H1 (cell line): Measurements from ENCODE around the gene CTTNBP2NL. TPM values are rescaled to one million over a fixed set of nuclear protein-coding genes. Genes with fewer than 3 reads are reported as not detected.

ENCODE experiments used
- CTCF ChIA-PET: fragments of 300-600 bp; sonication (Branson Sonifier 250); formaldehyde crosslinking; loops from one replicate; lab custom pipeline; 2021; ENCODE audit not compliant: partially characterized antibody; lab: Charles Lee
- POLR2A ChIA-PET: fragments of 300-600 bp; sonication (Branson Sonifier 250); formaldehyde crosslinking; loops from one replicate; lab custom pipeline; 2021; ENCODE audit warnings: inconsistent platforms; ENCODE audit not compliant: partially characterized antibody; lab: Charles Lee
- DNase-seq, 2 experiments: peaks; one replicate each; pipeline versions ENCODE4 v3.0.0 to v3.0.0-alpha.2; 2010 to 2022; ENCODE audit warnings: low spot score in 2 of 2, low read depth in 1 of 2, mixed read lengths in 1 of 2
- FAIRE-seq: peaks from 2 replicates; lab custom pipeline; 2011; peaks lifted over from hg19 to GRCh38; lab: Jason Lieb, UNC
- H2AFZ ChIP-seq: 2 replicates; pipeline ENCODE4 v1.8.1; 2012; ENCODE audit warnings: low read length, inconsistent platforms
- H2AK5ac ChIP-seq: 2 replicates; pipeline ENCODE4 v1.6.1; 2013; ENCODE audit warnings: low read depth, low read length
- H2BK120ac ChIP-seq: replicated peaks from 2 replicates; pipeline ENCODE3; 2013; ENCODE audit warnings: low read depth, low read length, inconsistent platforms
- H2BK12ac ChIP-seq: 2 replicates; pipeline ENCODE4 v1.6.1; 2013; ENCODE audit warnings: low read depth, low read length
- H2BK15ac ChIP-seq: 2 replicates; pipeline ENCODE4 v1.6.1; 2013; ENCODE audit warnings: low read length
- H2BK20ac ChIP-seq: 2 replicates; pipeline ENCODE4 v1.6.1; 2013; ENCODE audit warnings: low read length
- H2BK5ac ChIP-seq: 2 replicates; pipeline ENCODE4 v1.6.1; 2013; ENCODE audit warnings: low read depth, low read length
- H3K14ac ChIP-seq: 2 replicates; pipeline ENCODE4 v1.6.1; 2013; ENCODE audit warnings: inconsistent platforms; ENCODE audit not compliant: insufficient read length
- H3K18ac ChIP-seq: 2 replicates; pipeline ENCODE4 v1.6.1; 2013; ENCODE audit warnings: low read length; ENCODE audit errors: extremely low read depth
- H3K23ac ChIP-seq: 2 replicates; pipeline ENCODE4 v1.6.1; 2013; ENCODE audit warnings: inconsistent platforms; ENCODE audit not compliant: insufficient read length
- H3K23me2 ChIP-seq: 2 replicates; pipeline ENCODE4 v1.6.1; 2013; ENCODE audit warnings: low read depth, low read length
- H3K27ac ChIP-seq: 2 replicates; pipeline ENCODE4 v1.6.1; 2011; ENCODE audit warnings: low read depth, low read length, inconsistent platforms
- H3K27me3 ChIP-seq, 4 experiments: replicated peaks in 1 of 4; 1 replicate in 1 of 4; 2 replicates in 3 of 4; pipeline versions ENCODE4 v1.6.1 to v1.8.1; 2011 to 2013; ENCODE audit warnings: low read length in 3 of 4, mild to moderate bottlenecking in 3 of 4, inconsistent platforms in 2 of 4, mixed read lengths in 2 of 4, moderate library complexity in 1 of 4; ENCODE audit not compliant: control insufficient read depth in 3 of 4, insufficient read depth in 3 of 4; ENCODE audit errors: extremely low read depth in 1 of 4
- H3K36me3 ChIP-seq, 4 experiments: 2 replicates each; pipeline versions ENCODE4 v1.6.1 to v1.8.1; 2011 to 2013; ENCODE audit warnings: mild to moderate bottlenecking in 4 of 4, low read length in 3 of 4, moderate library complexity in 2 of 4, control low read depth in 1 of 4, inconsistent platforms in 1 of 4; ENCODE audit not compliant: insufficient read depth in 4 of 4, control insufficient read depth in 2 of 4
- H3K4ac ChIP-seq: replicated peaks from 2 replicates; pipeline ENCODE3; 2013; ENCODE audit warnings: low read length, low read depth, mixed read lengths, inconsistent platforms; ENCODE audit not compliant: insufficient read length
- H3K4me1 ChIP-seq, 4 experiments: replicated peaks in 1 of 4; 1 replicate in 1 of 4; 2 replicates in 3 of 4; pipeline versions ENCODE4 v1.6.1 to v1.8.1; 2011 to 2013; ENCODE audit warnings: low read length in 3 of 4, inconsistent platforms in 2 of 4, mixed read lengths in 1 of 4; ENCODE audit not compliant: insufficient read depth in 4 of 4, control insufficient read depth in 3 of 4
- H3K4me2 ChIP-seq, 2 experiments: 2 replicates each; pipeline versions ENCODE4 v1.6.1 to v1.8.1; 2011 to 2013; ENCODE audit warnings: low read depth in 2 of 2, low read length in 2 of 2, control low read depth in 1 of 2, inconsistent platforms in 1 of 2, mild to moderate bottlenecking in 1 of 2; ENCODE audit not compliant: insufficient read depth in 1 of 2
- H3K4me3 ChIP-seq, 4 experiments: fragments of 200-600, 300-600 bp in 1 of 4; sonication (generic), shearing (Covaris generic), sonication (Bioruptor Twin) in 1 of 4; 2 replicates each; pipeline versions ENCODE4 v1.5.1 to v1.8.1; 2011 to 2016; ENCODE audit warnings: low read length in 4 of 4, low read depth in 3 of 4, control low read depth in 2 of 4, inconsistent platforms in 2 of 4, mild to moderate bottlenecking in 2 of 4, mixed read lengths in 1 of 4, moderate library complexity in 1 of 4; ENCODE audit not compliant: insufficient read depth in 2 of 4; ENCODE audit errors: extremely low read depth in 1 of 4
- H3K56ac ChIP-seq: replicated peaks from 2 replicates; pipeline ENCODE3; 2013; ENCODE audit warnings: low read depth, mild to moderate bottlenecking, mixed read lengths, low read length, inconsistent platforms; ENCODE audit not compliant: insufficient read length
- H3K79me1 ChIP-seq: 2 replicates; pipeline ENCODE4 v1.6.1; 2013; ENCODE audit warnings: low read depth, low read length, control low read depth
- H3K79me2 ChIP-seq, 2 experiments: 2 replicates each; pipeline versions ENCODE4 v1.6.1 to v1.8.1; 2012 to 2013; ENCODE audit warnings: low read length in 2 of 2, mild to moderate bottlenecking in 2 of 2, inconsistent platforms in 1 of 2; ENCODE audit not compliant: insufficient read depth in 2 of 2, control insufficient read depth in 1 of 2
- H3K9ac ChIP-seq, 4 experiments: replicated peaks in 1 of 4; 1 replicate in 1 of 4; 2 replicates in 3 of 4; pipeline versions ENCODE4 v1.6.1 to v1.8.1; 2011 to 2013; ENCODE audit warnings: low read depth in 3 of 4, low read length in 3 of 4, control low read depth in 2 of 4, mild to moderate bottlenecking in 2 of 4, moderate library complexity in 2 of 4, inconsistent platforms in 1 of 4; ENCODE audit errors: extremely low read depth in 1 of 4
- H3K9me3 ChIP-seq, 2 experiments: 2 replicates each; pipeline versions ENCODE4 v1.6.1 to v1.8.1; 2012 to 2013; ENCODE audit warnings: mild to moderate bottlenecking in 2 of 2, moderate library complexity in 2 of 2, control low read depth in 1 of 2, inconsistent platforms in 1 of 2, low read depth in 1 of 2, low read length in 1 of 2, mixed read lengths in 1 of 2; ENCODE audit not compliant: insufficient read depth in 2 of 2
- H4K20me1 ChIP-seq, 2 experiments: replicated peaks in 1 of 2; 2 replicates each; pipeline versions ENCODE3 to v1.8.1; 2011 to 2013; ENCODE audit warnings: inconsistent platforms in 2 of 2, low read length in 2 of 2, mild to moderate bottlenecking in 1 of 2; ENCODE audit not compliant: insufficient read depth in 2 of 2, control insufficient read depth in 1 of 2
- H4K5ac ChIP-seq: 2 replicates; pipeline ENCODE4 v1.6.1; 2013; ENCODE audit warnings: low read length, low read depth, mixed read lengths, inconsistent platforms; ENCODE audit not compliant: insufficient read length
- H4K8ac ChIP-seq: 2 replicates; pipeline ENCODE4 v1.8.0; 2013; ENCODE audit warnings: mild to moderate bottlenecking, moderate library complexity, low read length, inconsistent platforms; ENCODE audit not compliant: insufficient read depth; ENCODE audit errors: extremely low read depth
- H4K91ac ChIP-seq: replicated peaks from 2 replicates; pipeline ENCODE3; 2013; ENCODE audit warnings: low read length, mixed read lengths, inconsistent platforms; ENCODE audit not compliant: insufficient read length
- CBX5 ChIP-seq: fragments of 300-800, 300-1000 bp; sonication (generic); IDR thresholded peaks from 2 replicates; pipeline ENCODE4 v1.7.1; 2016; ENCODE audit warnings: antibody characterized with exemption, low read length, low read depth
- EP300 ChIP-seq, 2 experiments: IDR thresholded peaks; 1 replicate in 1 of 2; 2 replicates in 1 of 2; pipeline ENCODE4 v1.6.1; 2011 to 2012; ENCODE audit warnings: low read depth in 2 of 2, low read length in 2 of 2, mild to moderate bottlenecking in 2 of 2, borderline replicate concordance in 1 of 2, inconsistent platforms in 1 of 2, moderate library complexity in 1 of 2
- KDM5A ChIP-seq: fragments of 200-600 bp; IDR thresholded peaks from 2 replicates; pipeline ENCODE4 v1.7.1; 2012; ENCODE audit warnings: mild to moderate bottlenecking, low read length, inconsistent platforms, mixed read lengths
- POLR2A ChIP-seq, 2 experiments: IDR thresholded peaks; 1 replicate in 1 of 2; 2 replicates in 1 of 2; pipeline ENCODE4 v1.6.1; 2011; ENCODE audit warnings: low read depth in 2 of 2, low read length in 2 of 2, mild to moderate bottlenecking in 2 of 2; ENCODE audit errors: control extremely low read depth in 1 of 2
- RFX5 ChIP-seq: IDR thresholded peaks from 2 replicates; pipeline ENCODE4 v1.6.1; 2011; ENCODE audit warnings: low read depth, low read length, improper control_type of control experiment, borderline replicate concordance
- polyA plus RNA-seq, 7 experiments: library from polyadenylated mRNA; depleted of rRNA in 3 of 7; stranded (reverse) in 5 of 7; unstranded in 2 of 7; fragments of >200 nt in 5 of 7; fragments of 200-250 nt in 2 of 7; gene quantifications; 1 replicate in 5 of 7; 2 replicates in 1 of 7; 4 replicates in 1 of 7; pipeline versions ENCODE4 v1.2.1 to v1.2.3, GENCODE V29; 2011 to 2013; ENCODE audit warnings: missing spikeins in 2 of 7, mixed read lengths in 2 of 7
- total RNA-seq: library from RNA; stranded (reverse); fragmentation: NEBNext Ultra II Directional; extraction: Animal tissue kit (Norgen Biotek cat#: 25700); gene quantifications from 2 replicates; pipeline ENCODE4 v1.2.1, GENCODE V29; 2021

CTTNBP2NL gene
- total and polyA plus RNA-seq, 2 of the 8 experiments (the other 6 are each of a cell fraction or from before 2014, with no cell fraction given), result 6.4 to 35.1 TPM

DNA sequence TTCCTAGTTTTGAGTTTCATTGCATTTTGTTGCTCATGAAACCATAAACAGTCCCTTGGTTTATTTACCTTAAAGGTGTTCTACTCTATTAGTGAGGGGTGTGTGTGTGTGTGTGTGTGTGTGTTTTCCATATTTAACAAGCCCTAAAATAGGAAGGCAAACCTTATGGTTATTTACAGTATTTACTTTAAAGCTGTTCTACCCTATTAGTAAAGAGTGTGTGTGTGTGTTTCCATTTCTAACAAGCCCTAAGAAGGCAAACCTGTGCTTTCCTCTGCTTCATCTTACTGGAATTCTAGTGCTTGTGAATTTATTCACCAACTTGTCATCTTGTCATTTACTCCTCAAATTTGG lies 53.6 kb downstream of the CTTNBP2NL start:
- no peak for DNase-seq
- Histone ChIP-seq H4K8ac (no peak overlapping the region), H3K9me3 (no peaks in the 10 kb centered on the region), H3K4me1 (no peaks in the 10 kb centered on the region), H3K23me2 (no peaks in the 10 kb centered on the region), H3K18ac (no peak overlapping the region), H3K14ac (no peak overlapping the region), H3K4me3 (no peak overlapping the region), H3K36me3 (peaks cover 4 to 30% (median 10%) of the 10 kb centered on the region in 4 experiments; a peak in 6 of 8 replicates), H2BK120ac (no peak overlapping the region), H2AFZ (no peak overlapping the region), H3K79me1 (no peaks in the 10 kb centered on the region), H3K79me2 (no peaks in the 10 kb centered on the region), H2BK20ac (no peak overlapping the region), H4K20me1 (peaks cover 1 to 5% of the 10 kb centered on the region in 2 experiments)
- TF ChIP-seq RFX5, result no peak
- TF ChIP-seq KDM5A, result no peak
- no peak for TF ChIP-seq EP300 (IDR thresholded peaks at IDR 0.05; ENCODE audit: borderline replicate concordance in 1 of 2, low read depth in 2 of 2, low read length in 2 of 2)
- TF ChIP-seq CBX5, result no peak
- TF ChIP-seq POLR2A (IDR thresholded peaks at IDR 0.05; ENCODE audit: control extremely low read depth in 1 of 2, low read depth in 2 of 2, low read length in 2 of 2), result no peak
- TF ChIP-seq, all 59 proteins: peak for 0
- H2BK12ac ChIP-seq, result no peak overlapping the region
- no peak overlapping the region for H3K23ac ChIP-seq
- no peak overlapping the region for H2AK5ac ChIP-seq
- FAIRE-seq, result no peak
- no peak overlapping the region for H3K9ac ChIP-seq
- no peaks in the 10 kb centered on the region for H3K27me3 ChIP-seq
- no peak overlapping the region for H3K27ac ChIP-seq
- no peak overlapping the region for H2BK15ac ChIP-seq
- H3K4me2 ChIP-seq, result no peak overlapping the region
- no peak overlapping the region for H2BK5ac ChIP-seq
- no peak overlapping the region for H3K4ac ChIP-seq
- ChIA-PET POLR2A (no interaction called here), CTCF (interaction anchor here (1.0 kb wide), 1 partner anchor 9 kb away, joined by 3 read pairs; no protein-coding TSS in a partner anchor)
- H4K91ac ChIP-seq, result no peak overlapping the region
- no peak overlapping the region for H3K56ac ChIP-seq
- H4K5ac ChIP-seq, result no peak overlapping the region
